ENCODE measurements around the gene LAMB3.

GRCh38 chr1:209609791-209610630, 42.2 kb downstream of the LAMB3 start:
- TF ChIP-seq CTCF (IDR thresholded peaks at IDR 0.05; ENCODE audit: insufficient read depth, low read depth, low read length) (no peak), EZH2 (IDR thresholded peaks at IDR 0.05; ENCODE audit: insufficient read depth, low read length) (no peak)

Measured in astrocyte (in vitro differentiated cells and primary cell).